Measurements from ENCODE around the gene OTOG.

OTOG gene

DNA sequence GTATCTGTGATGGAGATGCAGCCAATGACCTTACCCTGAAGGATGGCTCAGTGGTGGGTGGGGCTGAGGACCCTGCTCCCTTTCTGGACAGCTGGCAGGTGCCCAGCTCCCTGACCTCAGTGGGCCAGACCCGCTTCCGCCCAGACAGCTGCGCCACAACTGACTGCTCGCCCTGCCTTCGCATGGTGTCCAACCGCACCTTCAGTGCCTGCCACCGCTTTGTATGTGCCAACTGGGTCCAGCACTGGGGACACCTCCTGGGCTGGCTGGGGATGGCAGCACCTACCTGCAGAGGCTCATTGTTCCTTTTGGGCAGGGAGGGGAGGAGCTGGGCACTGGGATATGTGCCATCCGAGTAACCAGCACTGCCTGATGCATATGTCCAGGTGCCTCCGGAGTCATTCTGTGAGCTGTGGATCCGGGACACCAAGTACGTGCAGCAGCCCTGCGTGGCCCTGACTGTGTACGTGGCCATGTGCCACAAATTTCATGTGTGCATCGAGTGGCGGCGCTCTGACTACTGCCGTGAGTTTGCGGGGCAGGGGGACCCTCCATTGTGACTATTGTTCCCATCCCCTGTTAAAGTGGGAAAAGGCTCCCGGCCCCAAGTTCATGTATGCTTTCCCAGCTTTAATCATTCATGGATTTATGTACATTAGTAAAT is 84.8 kb downstream of the OTOG start:
- TF ChIP-seq FOXP2 (optimal IDR thresholded peaks at IDR 0.05; ENCODE audit: borderline replicate concordance, extremely low read depth, extremely low read length, insufficient read depth) (no peak), POLR2AphosphoS5 (IDR thresholded peaks at IDR 0.05; ENCODE audit: low read depth, low read length) (no peak), TAF1 (IDR thresholded peaks at IDR 0.05; ENCODE audit: borderline replicate concordance, insufficient read depth, low read length) (no peak), SIN3A (IDR thresholded peaks at IDR 0.05; ENCODE audit: borderline replicate concordance, insufficient read depth, low read length) (no peak)
- TF ChIP-seq, protein P1, sequence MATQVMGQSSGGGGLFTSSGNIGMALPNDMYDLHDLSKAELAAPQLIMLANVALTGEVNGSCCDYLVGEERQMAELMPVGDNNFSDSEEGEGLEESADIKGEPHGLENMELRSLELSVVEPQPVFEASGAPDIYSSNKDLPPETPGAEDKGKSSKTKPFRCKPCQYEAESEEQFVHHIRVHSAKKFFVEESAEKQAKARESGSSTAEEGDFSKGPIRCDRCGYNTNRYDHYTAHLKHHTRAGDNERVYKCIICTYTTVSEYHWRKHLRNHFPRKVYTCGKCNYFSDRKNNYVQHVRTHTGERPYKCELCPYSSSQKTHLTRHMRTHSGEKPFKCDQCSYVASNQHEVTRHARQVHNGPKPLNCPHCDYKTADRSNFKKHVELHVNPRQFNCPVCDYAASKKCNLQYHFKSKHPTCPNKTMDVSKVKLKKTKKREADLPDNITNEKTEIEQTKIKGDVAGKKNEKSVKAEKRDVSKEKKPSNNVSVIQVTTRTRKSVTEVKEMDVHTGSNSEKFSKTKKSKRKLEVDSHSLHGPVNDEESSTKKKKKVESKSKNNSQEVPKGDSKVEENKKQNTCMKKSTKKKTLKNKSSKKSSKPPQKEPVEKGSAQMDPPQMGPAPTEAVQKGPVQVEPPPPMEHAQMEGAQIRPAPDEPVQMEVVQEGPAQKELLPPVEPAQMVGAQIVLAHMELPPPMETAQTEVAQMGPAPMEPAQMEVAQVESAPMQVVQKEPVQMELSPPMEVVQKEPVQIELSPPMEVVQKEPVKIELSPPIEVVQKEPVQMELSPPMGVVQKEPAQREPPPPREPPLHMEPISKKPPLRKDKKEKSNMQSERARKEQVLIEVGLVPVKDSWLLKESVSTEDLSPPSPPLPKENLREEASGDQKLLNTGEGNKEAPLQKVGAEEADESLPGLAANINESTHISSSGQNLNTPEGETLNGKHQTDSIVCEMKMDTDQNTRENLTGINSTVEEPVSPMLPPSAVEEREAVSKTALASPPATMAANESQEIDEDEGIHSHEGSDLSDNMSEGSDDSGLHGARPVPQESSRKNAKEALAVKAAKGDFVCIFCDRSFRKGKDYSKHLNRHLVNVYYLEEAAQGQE (IDR thresholded peaks at IDR 0.05; ENCODE audit: insufficient read depth in 1 of 2, low read depth in 2 of 2, low read length in 2 of 2) = no peak

DNA sequence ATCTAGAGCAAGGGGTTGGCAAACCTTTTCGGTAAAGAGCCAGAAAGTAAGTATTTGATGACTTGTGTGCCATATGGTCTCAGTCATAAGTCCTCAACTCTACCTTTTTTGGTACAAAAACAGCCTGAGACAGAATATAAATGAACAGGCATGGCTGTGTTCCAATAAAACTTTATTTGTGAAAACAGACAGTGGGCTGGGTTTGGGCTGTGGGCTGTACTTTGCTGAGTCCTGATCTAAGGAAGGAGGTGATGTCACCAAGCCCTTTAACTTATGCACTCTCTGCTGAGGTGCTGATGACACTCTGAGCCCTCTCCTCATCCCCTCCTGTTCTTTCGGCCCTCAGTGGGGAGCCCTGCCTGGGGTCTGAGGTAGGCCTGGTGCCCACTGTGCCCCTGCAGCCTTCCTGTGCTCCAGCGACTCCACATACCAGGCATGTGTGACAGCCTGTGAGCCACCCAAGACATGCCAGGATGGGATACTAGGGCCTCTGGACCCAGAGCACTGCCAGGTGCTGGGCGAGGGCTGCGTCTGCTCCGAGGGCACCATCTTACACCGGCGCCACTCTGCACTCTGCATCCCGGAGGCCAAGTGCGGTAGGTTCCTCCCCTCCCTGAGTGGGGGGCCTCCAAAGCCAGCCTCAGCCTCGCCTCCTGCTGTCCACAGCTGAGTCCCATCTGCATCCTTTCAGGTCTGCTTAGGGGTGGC is 86.4 kb downstream of the OTOG start:
- TF ChIP-seq POLR2AphosphoS5 (IDR thresholded peaks at IDR 0.05; ENCODE audit: low read depth, low read length) (no peak), TAF1 (IDR thresholded peaks at IDR 0.05; ENCODE audit: borderline replicate concordance, insufficient read depth, low read length) (no peak), FOXP2 (optimal IDR thresholded peaks at IDR 0.05; ENCODE audit: borderline replicate concordance, extremely low read depth, extremely low read length, insufficient read depth) (no peak), SIN3A (IDR thresholded peaks at IDR 0.05; ENCODE audit: borderline replicate concordance, insufficient read depth, low read length) (no peak)
- TF ChIP-seq, protein P1 (IDR thresholded peaks at IDR 0.05; ENCODE audit: insufficient read depth in 1 of 2, low read depth in 2 of 2, low read length in 2 of 2) = no peak

DNA sequence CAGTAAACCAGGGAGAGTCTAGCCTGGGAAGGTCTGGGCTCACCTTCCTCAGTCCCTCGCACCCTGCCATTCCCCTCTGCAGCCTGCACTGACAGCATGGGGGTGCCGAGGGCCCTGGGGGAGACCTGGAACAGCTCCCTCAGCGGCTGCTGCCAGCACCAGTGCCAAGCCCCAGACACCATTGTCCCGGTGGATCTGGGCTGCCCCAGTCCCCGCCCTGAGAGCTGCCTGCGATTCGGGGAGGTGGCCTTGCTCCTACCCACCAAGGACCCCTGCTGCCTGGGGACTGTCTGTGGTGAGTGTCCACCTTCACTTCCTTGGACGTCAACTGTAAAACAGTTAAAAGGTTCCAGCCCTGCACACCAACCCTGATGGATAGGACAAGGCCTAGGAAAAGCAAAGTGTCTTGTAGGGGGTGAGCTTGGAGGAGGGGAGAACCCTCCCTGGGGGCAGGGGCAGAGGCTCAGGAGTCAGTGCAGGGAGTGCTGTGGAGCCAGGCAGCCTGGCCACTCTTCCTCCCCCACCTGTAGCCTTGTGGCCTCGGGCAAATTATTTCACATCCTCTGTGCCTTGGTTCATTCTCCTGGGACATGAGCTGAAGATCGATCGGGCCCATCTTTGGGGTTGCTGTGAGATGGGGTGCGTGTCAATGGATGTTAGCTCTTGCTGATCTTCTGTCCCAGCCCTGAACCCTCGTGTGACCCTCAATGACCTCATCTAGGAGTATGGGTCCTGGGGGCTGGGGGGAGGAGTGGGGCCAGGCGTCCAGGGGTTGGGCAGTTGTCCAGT is 87.1 kb downstream of the OTOG start:
- TF ChIP-seq, protein P1 (IDR thresholded peaks at IDR 0.05; ENCODE audit: insufficient read depth in 1 of 2, low read depth in 2 of 2, low read length in 2 of 2) = no peak
- TF ChIP-seq POLR2AphosphoS5 (IDR thresholded peaks at IDR 0.05; ENCODE audit: low read depth, low read length) (no peak), FOXP2 (optimal IDR thresholded peaks at IDR 0.05; ENCODE audit: borderline replicate concordance, extremely low read depth, extremely low read length, insufficient read depth) (no peak), SIN3A (IDR thresholded peaks at IDR 0.05; ENCODE audit: borderline replicate concordance, insufficient read depth, low read length) (no peak), TAF1 (IDR thresholded peaks at IDR 0.05; ENCODE audit: borderline replicate concordance, insufficient read depth, low read length) (no peak)

DNA sequence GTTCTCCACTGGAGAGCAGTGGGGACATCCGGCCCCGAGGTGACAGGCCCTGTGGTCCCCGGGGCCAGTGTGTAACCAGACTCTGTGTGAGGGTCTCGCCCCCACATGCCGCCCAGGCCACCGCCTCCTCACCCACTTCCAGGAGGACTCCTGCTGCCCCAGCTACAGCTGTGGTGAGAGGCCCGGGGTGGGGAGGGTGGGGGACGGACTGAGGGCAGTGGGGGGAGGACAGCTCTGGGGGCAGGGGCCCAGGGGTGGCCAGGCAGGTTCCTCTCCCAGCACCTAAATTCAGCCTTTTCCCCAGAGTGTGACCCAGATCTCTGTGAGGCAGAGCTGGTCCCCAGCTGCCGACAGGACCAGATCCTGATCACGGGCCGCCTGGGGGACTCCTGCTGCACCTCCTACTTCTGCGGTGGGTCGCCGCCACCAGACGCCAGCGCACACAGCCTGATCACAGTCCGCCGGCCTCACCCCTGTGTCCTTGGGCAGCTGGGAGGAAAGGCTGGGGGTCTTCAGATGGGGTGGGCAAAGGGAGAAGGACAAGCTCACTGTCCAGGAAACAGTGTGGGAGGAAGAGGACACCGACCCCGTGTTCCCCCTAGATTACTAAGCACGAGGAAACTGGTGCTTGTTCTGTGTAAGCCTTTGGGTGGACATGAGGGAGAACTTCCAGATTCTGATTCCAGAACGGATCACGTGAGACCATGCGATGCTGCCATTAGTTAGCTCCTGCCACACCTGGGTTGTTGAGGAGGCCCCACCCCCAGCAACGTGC is 87.9 kb downstream of the OTOG start:
- TF ChIP-seq TAF1 (IDR thresholded peaks at IDR 0.05; ENCODE audit: borderline replicate concordance, insufficient read depth, low read length) (no peak), POLR2AphosphoS5 (IDR thresholded peaks at IDR 0.05; ENCODE audit: low read depth, low read length) (no peak), SIN3A (IDR thresholded peaks at IDR 0.05; ENCODE audit: borderline replicate concordance, insufficient read depth, low read length) (no peak), FOXP2 (optimal IDR thresholded peaks at IDR 0.05; ENCODE audit: borderline replicate concordance, extremely low read depth, extremely low read length, insufficient read depth) (no peak)
- TF ChIP-seq, protein P1 (IDR thresholded peaks at IDR 0.05; ENCODE audit: insufficient read depth in 1 of 2, low read depth in 2 of 2, low read length in 2 of 2) = no peak

Data from PFSK-1 (cell line).